CD4-positive, alpha-beta T cell treated with Interleukin-15 for 4 hours (primary cell): ENCODE results near the gene HLA-DQB1.
A peak's percentile ranks its signal among the peaks of the same experiment; 100 is the strongest.
"Not testable (repeated sequence)": the region's sequence is repeated elsewhere in the genome, so short reads cannot be mapped to it uniquely, and the experiment has no call there.

Experiments used
- DNase-seq: peaks from one replicate; pipeline ENCODE4 v3.0.0-alpha.2; 2020; ENCODE audit warnings: low spot score

Gene HLA-DQB1

GRCh38 chr6:32662099-32662498, 4.4 kb downstream of the HLA-DQB1 start:
- DNase-seq: no peak

GRCh38 chr6:32659856-32660595, 6.4 kb downstream of the HLA-DQB1 start:
- DNase-seq: no peak

- no peak for DNase-seq
Observed at GRCh38 chr6:32658268-32658897, 8.1 kb downstream of the HLA-DQB1 start.

GRCh38 chr6:32657819-32658218, 8.6 kb downstream of the HLA-DQB1 start:
- not testable (repeated sequence) for DNase-seq

- DNase-seq: not testable (repeated sequence)
Observed at GRCh38 chr6:32657329-32657728, 9.1 kb downstream of the HLA-DQB1 start.

GRCh38 chr6:32655203-32655710, 11.2 kb downstream of the HLA-DQB1 start:
- DNase-seq: no peak

GRCh38 chr6:32645047-32645703, 21.3 kb downstream of the HLA-DQB1 start:
- no peak for DNase-seq

- no peak for DNase-seq
Observed at GRCh38 chr6:32643904-32644303, 22.6 kb downstream of the HLA-DQB1 start.

GRCh38 chr6:32642720-32643106, 23.7 kb downstream of the HLA-DQB1 start:
- no peak for DNase-seq

GRCh38 chr6:32641785-32642719, 24.4 kb downstream of the HLA-DQB1 start:
- DNase-seq: not testable (repeated sequence)

GRCh38 chr6:32641122-32641521, 25.3 kb downstream of the HLA-DQB1 start:
- DNase-seq: no peak

- DNase-seq: no peak
Observed at GRCh38 chr6:32639440-32640394, 26.7 kb downstream of the HLA-DQB1 start.

- no peak for DNase-seq
Observed at GRCh38 chr6:32638532-32639219, 27.8 kb downstream of the HLA-DQB1 start.

GRCh38 chr6:32637883-32638282, 28.6 kb downstream of the HLA-DQB1 start:
- no peak for DNase-seq

- DNase-seq: peak; percentile 57
Observed at GRCh38 chr6:32637219-32637880, 29.1 kb downstream of the HLA-DQB1 start, which contains the start of gene HLA-DQA1. Gene HLA-DQA1 (plus strand): TSS chr6:32637406. CDS start chr6:32637459, 53 bp downstream.

GRCh38 chr6:32635526-32636123, 30.8 kb downstream of the HLA-DQB1 start:
- no peak for DNase-seq

GRCh38 chr6:32629793-32630192, 36.7 kb downstream of the HLA-DQB1 start:
- DNase-seq: not testable (repeated sequence)

GRCh38 chr6:32627831-32628230, 38.6 kb downstream of the HLA-DQB1 start:
- peak; percentile 24 for DNase-seq

GRCh38 chr6:32627249-32627648, 39.2 kb downstream of the HLA-DQB1 start:
- no peak for DNase-seq
